Stimulated activated CD4-positive, alpha-beta T cell treated with anti-CD3 and anti-CD28 coated beads, Interleukin-15, amount 100 ng/mL, for 24 hours (primary cell): ENCODE measurements around the gene CROCC2.

Experiments
- DNase-seq: peaks from one replicate; pipeline ENCODE4 v3.0.0-alpha.2; 2020

The CROCC2 gene

DNA sequence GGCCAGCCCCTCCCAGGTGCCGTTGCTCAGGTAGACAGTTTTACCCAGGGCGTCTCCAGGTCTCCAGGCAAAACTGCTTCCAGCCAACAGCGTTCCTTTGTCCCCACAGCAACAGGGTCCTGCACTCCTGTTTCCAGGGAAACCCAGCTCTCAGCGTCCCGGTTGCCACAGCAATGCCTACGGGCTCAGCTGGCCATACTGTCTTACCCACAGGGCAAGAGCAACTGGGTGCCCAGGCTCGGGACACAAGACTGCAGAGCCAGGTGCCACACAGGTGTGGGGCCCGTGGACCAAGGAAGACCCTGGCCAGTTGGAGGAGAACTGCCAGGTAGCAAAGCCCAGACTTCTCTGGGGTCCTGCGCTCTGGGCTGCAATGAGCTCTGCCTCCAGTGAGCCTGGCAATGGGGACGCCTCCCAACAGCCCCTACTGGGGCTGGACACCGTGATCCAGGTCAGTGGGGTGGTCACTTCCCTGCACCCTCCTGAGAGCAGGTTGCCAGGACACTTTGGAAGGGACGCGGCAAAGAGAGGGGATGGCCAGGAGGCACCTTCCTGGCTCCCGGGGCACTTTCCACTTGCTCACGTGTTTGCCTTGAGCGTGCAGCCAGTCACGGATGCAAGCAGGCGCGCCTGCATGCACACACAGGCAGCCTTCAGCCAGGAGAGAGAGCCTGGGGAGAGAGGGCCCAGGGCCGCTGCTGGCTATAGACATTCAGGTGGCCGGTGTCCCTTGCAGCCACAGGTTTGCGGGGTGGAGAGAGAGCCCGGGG lies at the start of gene CROCC2:
Gene CROCC2, plus strand, starts transcription at position 196 of the 770 bp plus-strand sequence. Its CDS starts 178 bp downstream, at position 374.
- no peak for DNase-seq

DNA sequence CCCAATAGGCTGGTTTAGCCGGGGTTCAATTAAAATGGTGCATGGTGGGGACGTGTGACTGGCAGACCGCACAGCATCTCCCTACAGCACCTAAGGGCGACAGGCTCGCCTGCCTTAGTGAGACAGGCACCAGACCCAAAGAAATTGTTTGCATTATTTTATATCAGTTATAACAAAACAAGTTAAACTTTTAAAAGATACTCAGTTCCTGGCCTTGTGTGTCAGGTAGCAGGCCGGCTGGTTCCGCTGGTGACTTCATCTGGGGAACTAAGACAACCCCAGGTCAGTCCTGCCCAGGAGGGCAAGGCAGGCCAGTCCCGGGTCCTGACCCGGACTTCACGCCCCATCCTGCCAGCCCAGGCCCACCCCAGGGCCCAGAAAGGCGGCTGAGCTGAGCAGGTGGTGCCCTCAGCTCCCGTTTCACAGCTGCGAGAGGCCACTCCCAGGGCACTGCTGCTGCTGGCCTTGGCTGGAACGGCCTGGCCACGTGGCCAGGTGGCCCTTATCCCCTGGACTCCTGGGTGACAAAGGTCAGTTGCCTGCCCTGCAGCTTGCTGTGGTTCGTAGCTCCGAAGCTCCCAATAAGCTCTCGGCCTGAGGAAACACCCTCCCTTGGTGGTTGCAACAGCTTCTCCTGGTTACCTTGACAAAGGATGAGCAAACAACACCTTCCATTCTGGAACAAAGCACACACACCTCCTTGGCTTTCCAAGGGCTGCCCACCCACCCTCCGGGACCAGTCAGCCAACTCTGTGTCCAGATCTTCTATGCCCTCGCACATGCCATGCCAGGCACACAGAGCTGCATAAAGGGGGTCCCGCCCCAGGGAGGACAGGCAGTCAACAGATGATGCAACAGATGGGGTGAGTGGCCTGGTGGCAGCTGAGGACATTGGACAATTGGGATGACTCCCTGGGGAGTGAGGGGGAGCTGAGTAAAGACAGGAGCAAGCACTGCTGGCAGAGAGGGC lies 48.8 kb upstream of the CROCC2 start:
- no peak for DNase-seq

GRCh38 chr2:240858321-240858720 lies 47.8 kb upstream of the CROCC2 start:
- no peak for DNase-seq

GRCh38 chr2:240858871-240859270 lies 47.3 kb upstream of the CROCC2 start:
- DNase-seq = no peak

DNA sequence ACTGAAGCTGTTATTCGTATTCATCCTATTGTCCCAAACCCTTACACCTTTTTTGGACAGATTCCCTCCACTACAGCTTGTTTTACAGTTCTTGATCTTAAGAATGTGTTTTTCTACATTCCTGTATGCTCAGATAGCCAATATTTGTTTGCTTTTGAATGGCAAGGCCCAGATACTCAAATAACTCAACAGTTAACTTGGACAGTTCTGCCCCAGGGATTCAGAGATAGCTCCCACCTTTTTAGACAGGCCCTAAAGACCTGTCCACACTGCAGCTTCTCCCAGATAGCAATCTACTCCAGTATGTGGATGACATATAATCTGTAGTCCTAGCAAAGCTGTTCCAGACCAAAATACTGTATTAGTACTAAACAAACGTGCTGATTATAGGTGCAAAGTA lies 44.6 kb upstream of the CROCC2 start:
- no peak for DNase-seq

DNA sequence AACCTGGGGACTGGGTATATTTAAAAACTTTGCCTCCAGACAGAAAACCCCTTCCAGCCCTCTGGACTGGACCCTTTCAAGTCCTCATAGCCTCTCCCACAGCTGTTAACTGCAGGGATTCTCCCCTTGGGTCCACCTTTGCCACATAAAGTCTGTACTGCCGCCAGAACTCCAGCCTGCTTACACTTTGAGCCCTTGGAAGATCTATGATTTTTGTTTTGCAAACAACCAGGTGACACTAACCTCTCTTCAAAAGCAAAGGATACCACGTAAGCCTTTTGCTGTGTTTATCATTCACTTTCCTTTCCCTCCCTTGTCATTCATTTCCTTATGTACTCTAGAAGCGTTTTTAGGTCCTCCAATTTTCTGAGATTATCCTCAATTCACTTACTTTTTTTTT lies 41.7 kb upstream of the CROCC2 start:
- no peak for DNase-seq

DNA sequence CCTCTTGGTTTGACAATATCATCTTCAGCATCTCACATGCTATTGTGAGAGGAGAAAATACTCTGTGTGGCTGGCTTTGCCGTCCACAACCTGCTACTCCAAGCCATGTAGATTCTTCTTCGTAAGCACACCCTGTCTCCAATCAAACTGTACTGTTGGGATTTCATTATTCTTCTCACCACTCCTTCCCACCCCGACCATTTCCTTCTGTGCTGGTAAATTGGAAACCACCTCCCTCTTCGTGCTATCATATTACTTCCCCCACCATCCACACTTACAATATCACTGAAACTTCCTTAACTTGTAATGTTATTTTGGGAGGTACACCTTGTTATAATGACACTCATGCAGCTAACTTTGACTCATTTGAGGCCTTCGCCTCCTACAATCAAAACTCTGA lies 40.7 kb upstream of the CROCC2 start:
- DNase-seq = no peak

DNA sequence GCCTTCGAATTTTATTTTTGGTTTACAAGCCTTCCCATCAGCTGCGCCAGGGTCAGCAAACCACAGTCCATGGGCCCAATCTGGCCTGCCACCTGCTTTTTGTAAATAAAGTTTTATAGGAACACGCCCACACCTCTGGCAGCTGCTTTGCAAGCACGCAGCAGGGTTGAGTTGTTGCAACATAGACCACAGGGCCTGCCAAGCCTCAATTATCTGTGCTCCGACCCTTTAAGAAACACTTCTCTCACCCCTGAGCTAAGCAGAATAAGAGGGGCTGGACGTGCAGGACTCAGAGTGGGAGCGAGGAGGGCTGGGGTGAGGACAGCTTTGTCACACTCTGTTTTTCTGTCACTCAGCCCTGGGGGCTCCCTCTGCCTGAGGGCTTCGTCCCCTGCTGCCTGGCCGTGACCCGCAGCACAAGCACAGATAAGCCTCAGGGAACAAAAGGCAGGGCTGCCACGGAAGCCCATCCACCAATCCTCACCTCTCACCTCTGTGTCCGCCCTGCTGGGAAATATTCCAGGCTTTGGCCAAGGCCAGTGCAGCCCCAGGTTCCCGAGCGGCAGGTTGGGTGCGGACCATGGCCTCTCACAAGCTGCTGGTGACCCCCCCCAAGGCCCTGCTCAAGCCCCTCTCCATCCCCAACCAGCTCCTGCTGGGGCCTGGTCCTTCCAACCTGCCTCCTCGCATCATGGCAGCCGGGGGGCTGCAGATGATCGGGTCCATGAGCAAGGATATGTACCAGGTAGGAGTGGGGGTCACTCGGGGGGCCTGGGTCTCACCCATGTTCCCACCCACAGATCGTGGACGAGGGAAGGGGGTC lies 37.6 kb upstream of the CROCC2 start, which contains the start of gene AGXT:
Gene AGXT, plus strand, starts transcription at position 539 of the 823 bp plus-strand sequence. Its CDS starts 42 bp downstream, at position 581.
- DNase-seq = no peak

- no peak for DNase-seq
Observed at GRCh38 chr2:240869109-240869955, 36.8 kb upstream of the CROCC2 start.

GRCh38 chr2:240869956-240870875 lies 35.9 kb upstream of the CROCC2 start:
- no peak for DNase-seq

DNA sequence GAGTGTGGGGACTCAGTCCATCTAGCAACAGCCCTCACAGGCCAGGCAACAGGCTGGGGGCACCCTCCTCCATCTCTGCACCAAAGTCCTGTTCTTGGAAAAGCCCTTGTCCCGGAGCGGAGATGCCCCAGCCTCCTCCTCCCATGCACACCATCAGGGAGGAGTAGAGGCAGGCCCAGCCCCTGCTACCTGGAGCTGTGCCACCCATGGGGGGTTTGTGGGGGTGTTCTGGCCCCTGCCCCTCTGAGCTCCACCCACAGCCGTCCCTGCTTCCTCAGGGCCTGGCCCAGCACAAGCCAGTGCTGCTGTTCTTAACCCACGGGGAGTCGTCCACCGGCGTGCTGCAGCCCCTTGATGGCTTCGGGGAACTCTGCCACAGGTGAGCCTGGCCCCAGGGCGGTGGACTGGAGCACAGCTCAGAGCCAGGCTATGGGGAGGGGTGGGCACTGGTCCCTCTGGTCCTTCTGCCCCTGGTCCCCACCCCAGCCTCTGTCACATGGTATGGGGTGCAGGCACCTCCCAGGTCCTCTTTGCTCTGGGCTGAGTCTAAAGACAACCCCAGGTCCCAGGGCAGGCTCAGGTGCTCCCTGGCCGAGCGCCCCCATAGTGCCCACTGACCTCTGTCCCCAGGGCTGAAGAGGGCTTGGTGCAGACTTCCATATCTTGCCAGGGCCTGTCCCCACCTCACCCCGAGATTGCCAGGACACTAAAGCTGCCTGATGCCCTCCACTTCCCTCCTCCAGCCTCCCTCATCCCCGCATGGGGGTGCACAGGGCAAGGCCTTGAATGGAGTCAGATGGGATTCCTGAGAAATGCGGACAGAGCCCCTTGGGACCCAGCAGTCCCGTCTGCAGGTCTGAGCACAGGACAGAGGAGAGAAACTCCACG lies 34.8 kb upstream of the CROCC2 start:
- DNase-seq = no peak

DNA sequence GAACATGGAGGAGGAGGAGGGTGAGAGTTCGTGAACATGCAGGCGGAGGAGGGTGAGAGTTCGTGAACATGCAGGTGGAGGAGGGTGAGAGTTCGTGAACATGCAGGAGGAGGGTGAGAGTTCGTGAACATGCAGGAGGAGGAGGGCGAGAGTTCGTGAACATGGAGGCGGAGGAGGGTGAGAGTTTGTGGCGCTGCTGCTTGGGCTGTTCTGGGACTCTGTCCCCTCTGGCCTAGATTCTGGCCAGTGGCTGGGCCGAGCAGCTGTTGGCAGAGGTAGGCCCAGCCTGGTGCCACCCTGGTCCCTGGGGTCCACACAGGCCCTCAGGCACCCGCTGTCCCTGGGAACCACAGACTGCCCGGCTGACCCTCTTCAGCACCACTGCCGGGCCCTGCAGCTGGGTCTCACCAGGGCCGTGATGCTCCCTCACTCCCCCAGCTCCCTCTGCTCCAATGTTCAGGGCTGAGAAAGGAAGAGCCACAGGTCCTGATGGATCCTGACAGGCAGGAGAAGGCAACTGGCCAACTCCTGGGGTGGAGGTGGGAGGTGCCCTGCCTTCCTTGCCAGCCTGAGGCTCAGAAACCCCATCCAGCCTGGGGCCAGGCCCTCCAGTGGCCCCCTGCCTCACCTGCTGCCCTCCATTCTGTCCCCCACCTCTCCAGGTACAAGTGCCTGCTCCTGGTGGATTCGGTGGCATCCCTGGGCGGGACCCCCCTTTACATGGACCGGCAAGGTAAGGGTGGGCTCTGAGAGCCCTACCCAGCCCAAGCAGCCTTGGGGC lies 33.6 kb upstream of the CROCC2 start:
- DNase-seq = no peak

GRCh38 chr2:240873098-240873788 lies 32.9 kb upstream of the CROCC2 start:
- DNase-seq = no peak

GRCh38 chr2:240873805-240874714 lies 32.1 kb upstream of the CROCC2 start:
- no peak for DNase-seq

DNA sequence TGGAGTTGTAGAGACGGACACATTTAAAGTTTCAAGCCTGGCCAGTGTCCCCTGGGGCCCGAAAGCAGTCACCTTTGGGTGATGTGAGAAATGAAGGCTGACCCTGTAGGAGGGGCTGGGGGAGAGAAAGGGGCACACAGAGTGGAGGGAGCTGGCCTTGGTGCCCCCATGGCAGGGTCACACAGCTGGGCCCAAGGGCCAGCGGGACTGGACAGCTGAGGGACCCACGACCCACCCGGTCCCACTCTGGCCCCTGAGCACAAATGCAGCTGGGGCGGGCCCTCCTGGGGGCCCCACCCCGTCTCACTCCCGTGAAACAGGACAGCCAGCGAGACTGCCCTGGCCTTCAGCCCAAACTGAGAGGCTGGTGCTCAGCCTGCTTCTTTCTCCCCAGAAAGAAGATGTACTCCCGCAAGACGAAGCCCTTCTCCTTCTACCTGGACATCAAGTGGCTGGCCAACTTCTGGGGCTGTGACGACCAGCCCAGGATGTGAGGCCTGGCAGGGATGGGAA lies 31.4 kb upstream of the CROCC2 start:
- DNase-seq = no peak

- DNase-seq = no peak
Observed at GRCh38 chr2:240875228-240876034, 30.7 kb upstream of the CROCC2 start.
